ENCODE results near the gene ELOVL7. TPM values are rescaled to one million over a fixed set of nuclear protein-coding genes. Genes with fewer than 3 reads are reported as not detected.
A peak's percentile ranks its signal among the peaks of the same experiment; 100 is the strongest.

The ELOVL7 gene
- total and polyA plus RNA-seq, 2 of the 8 experiments (the other 6 are each of a cell fraction or from before 2014, with no cell fraction given), result 3.1 to 5.1 TPM

- H3K9ac ChIP-seq (replicated peaks in 1 of 4; ENCODE audit: extremely low read depth in 1 of 4, low read depth in 3 of 4, low read length in 3 of 4), result peak overlapping the region; percentile 49 to 84 (median 64); a peak in 6 of 7 replicates
- TF ChIP-seq JUN (IDR thresholded peaks at IDR 0.05; ENCODE audit: low read depth, low read length) (no peak), SUZ12 (IDR thresholded peaks at IDR 0.05; ENCODE audit: low read length) (peak; percentile 56; the same call in 1 of the 2 replicates), CREB1 (IDR thresholded peaks at IDR 0.05) (0 out of 2 replicates have a peak, but pooled peaks have one; percentile 9), BACH1 (IDR thresholded peaks at IDR 0.05; ENCODE audit: low read length) (no peak), ASH2L (IDR thresholded peaks at IDR 0.05; ENCODE audit: low read length) (peak; percentile 19), RAD21 (IDR thresholded peaks at IDR 0.05 in 1 of 2, conservative IDR thresholded peaks at IDR 0.05 in 1 of 2; ENCODE audit: low read depth in 2 of 2, low read length in 2 of 2) (no peak; a peak in 1 of 4 replicates), RNF2 (IDR thresholded peaks at IDR 0.05; ENCODE audit: borderline replicate concordance, low read depth, low read length, missing control alignments, poor library complexity, severe bottlenecking) (peak; percentile 29)
Observed at GRCh38 chr5:60843386-60843935, 608 bp downstream of the ELOVL7 start.

More at GRCh38 chr5:60843386-60843935, 608 bp downstream of the ELOVL7 start:
- Histone ChIP-seq H2BK20ac (ENCODE audit: low read length) (no peak overlapping the region), H4K91ac (replicated peaks; ENCODE audit: insufficient read length, low read length) (no peak overlapping the region), H3K9me3 (ENCODE audit: insufficient read depth in 2 of 2, low read depth in 1 of 2, low read length in 1 of 2) (no peaks in the 10 kb centered on the region), H3K79me1 (ENCODE audit: low read depth, low read length) (peaks cover 2% of the 10 kb centered on the region; the same call in 1 of the 2 replicates), H3K4me2 (ENCODE audit: insufficient read depth in 1 of 2, low read depth in 2 of 2, low read length in 2 of 2) (peak overlapping the region; percentile 93 to 95), H3K27me3 (replicated peaks in 1 of 4; ENCODE audit: control insufficient read depth in 3 of 4, extremely low read depth in 1 of 4, insufficient read depth in 3 of 4, low read length in 3 of 4) (peaks cover 0 to 20% (median 15%) of the 10 kb centered on the region in 4 experiments; a peak in 6 of 7 replicates), H3K14ac (ENCODE audit: insufficient read length) (no peak overlapping the region), H3K36me3 (ENCODE audit: control insufficient read depth in 2 of 4, insufficient read depth in 4 of 4, low read length in 3 of 4) (no peaks in the 10 kb centered on the region), H3K23ac (ENCODE audit: insufficient read length) (no peak overlapping the region), H4K8ac (ENCODE audit: extremely low read depth, insufficient read depth, low read length) (peak overlapping the region; percentile 46), H3K79me2 (ENCODE audit: control insufficient read depth in 1 of 2, insufficient read depth in 2 of 2, low read length in 2 of 2) (peaks cover 0 to 2% of the 10 kb centered on the region in 2 experiments; a peak in 1 of 4 replicates), H3K4ac (replicated peaks; ENCODE audit: insufficient read length, low read depth, low read length) (no peak overlapping the region), H2BK120ac (replicated peaks; ENCODE audit: low read depth, low read length) (no peak overlapping the region), H3K23me2 (ENCODE audit: low read depth, low read length) (peaks cover 16% of the 10 kb centered on the region), H3K56ac (replicated peaks; ENCODE audit: insufficient read length, low read depth, low read length) (no peak overlapping the region), H3K4me1 (replicated peaks in 1 of 4; ENCODE audit: control insufficient read depth in 3 of 4, insufficient read depth in 4 of 4, low read length in 3 of 4) (peaks cover 0 to 7% (median 4%) of the 10 kb centered on the region in 4 experiments; a peak in 3 of 7 replicates), H3K4me3 (ENCODE audit: extremely low read depth in 1 of 4, insufficient read depth in 2 of 4, low read depth in 3 of 4, low read length in 4 of 4) (peak overlapping the region; percentile 64 to 85 (median 74)), H4K5ac (ENCODE audit: insufficient read length, low read depth, low read length) (no peak overlapping the region), H2AK5ac (ENCODE audit: low read depth, low read length) (no peak overlapping the region; the same call in 1 of the 2 replicates), H3K18ac (ENCODE audit: extremely low read depth, low read length) (peak overlapping the region; percentile 81; the same call in 1 of the 2 replicates), H3K27ac (ENCODE audit: low read depth, low read length) (no peak overlapping the region), H4K20me1 (replicated peaks in 1 of 2; ENCODE audit: control insufficient read depth in 1 of 2, insufficient read depth in 2 of 2, low read length in 2 of 2) (peaks cover 5% of the 10 kb centered on the region in 2 experiments), H2AFZ (ENCODE audit: low read length) (peak overlapping the region; percentile 43), H2BK15ac (ENCODE audit: low read length) (no peak overlapping the region), H2BK12ac (ENCODE audit: low read depth, low read length) (peak overlapping the region; percentile 14; the same call in 1 of the 2 replicates), H2BK5ac (ENCODE audit: low read depth, low read length) (no peak overlapping the region)
- ChIA-PET CTCF (ENCODE audit: partially characterized antibody) (interaction anchor here (0.9 to 2.0 kb wide), 5 partner anchors 18 to 144 kb away, joined by 3 to 5 read pairs (median 4); no protein-coding TSS in a partner anchor), POLR2A (ENCODE audit: partially characterized antibody) (interaction anchor here (0.7 to 3.0 kb wide), 16 partner anchors 9 to 486 kb away, joined by 3 to 26 read pairs (median 4); partner anchors contain the start of gene DEPDC1B)
- DNase-seq (ENCODE audit: low read depth in 1 of 2, low spot score in 2 of 2) (peak in 1 of 2 experiments; percentile 69), FAIRE-seq (no peak)
- WGBS, 2 experiments (ENCODE audit: extremely low coverage in 1 of 2, insufficient coverage in 1 of 2, insufficient read length in 1 of 2, insufficient replicate concordance in 2 of 2, low coverage in 1 of 2, low lambda C conversion rate in 2 of 2, missing lambda C conversion rate in 1 of 2), result 4% methylated on average over 34 of the region's 49 CpGs; no CpG with 5 or more reads in 1 of the 2 experiments
